Measurements from ENCODE around the gene APH1A. TPM values are rescaled to one million over a fixed set of nuclear protein-coding genes. Genes with fewer than 3 reads are reported as not detected.

APH1A gene
- total and polyA plus RNA-seq, 2 of the 13 experiments (the other 11 are each of a cell fraction or from before 2014, with no cell fraction given) = 114 to 130 TPM

DNA sequence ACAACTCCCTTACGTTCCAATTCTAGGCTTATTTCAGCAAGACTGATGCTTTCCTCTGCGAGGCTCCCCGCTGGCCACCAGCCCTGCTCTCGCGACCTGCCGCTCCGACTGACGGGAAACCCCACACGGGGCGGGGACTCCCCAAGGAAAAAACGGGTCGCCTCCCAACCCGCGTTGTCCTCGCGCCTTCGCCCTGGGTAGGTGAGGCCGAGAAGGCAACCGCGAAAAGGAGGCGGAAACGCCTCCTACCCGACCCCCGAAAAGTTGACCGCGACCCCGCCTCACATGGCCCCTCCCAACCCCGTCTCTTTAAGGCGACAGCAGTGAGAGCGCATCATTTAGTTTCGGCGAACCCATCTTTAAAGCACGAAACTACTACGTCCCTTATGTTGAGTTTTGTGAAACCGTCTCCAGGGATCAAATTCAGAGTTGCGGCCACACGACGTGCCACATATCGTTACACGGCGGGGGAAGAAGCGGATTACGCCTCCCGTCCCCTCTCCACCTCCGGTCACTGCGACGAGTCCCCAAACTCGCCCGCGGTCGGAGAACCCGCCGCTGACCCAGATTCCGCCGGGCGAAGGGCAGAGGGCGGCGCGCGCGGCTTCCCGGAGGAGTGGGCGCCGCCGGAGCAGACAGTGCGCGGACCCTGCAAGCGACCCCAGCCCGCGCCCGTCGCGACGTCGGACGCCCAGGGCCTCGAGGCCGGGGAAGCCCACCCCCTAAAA, 34.1 kb downstream of the APH1A start (continued):
- TF ChIP-seq, protein P1, sequence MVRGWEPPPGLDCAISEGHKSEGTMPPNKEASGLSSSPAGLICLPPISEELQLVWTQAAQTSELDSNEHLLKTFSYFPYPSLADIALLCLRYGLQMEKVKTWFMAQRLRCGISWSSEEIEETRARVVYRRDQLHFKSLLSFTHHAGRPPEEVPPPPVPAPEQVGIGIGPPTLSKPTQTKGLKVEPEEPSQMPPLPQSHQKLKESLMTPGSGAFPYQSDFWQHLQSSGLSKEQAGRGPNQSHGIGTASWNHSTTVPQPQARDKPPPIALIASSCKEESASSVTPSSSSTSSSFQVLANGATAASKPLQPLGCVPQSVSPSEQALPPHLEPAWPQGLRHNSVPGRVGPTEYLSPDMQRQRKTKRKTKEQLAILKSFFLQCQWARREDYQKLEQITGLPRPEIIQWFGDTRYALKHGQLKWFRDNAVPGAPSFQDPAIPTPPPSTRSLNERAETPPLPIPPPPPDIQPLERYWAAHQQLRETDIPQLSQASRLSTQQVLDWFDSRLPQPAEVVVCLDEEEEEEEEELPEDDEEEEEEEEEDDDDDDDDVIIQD (CRISPR knock-in tag; IDR thresholded peaks at IDR 0.05; ENCODE audit: low read depth) = no peak
- 0 out of 2 replicates have a peak, but pooled peaks have one; percentile 18 for TF ChIP-seq ZBTB7B (CRISPR knock-in tag; IDR thresholded peaks at IDR 0.05)
- TF ChIP-seq ZNF615 (CRISPR knock-in tag; IDR thresholded peaks at IDR 0.05; ENCODE audit: borderline replicate concordance) = no peak
- TF ChIP-seq, protein P2, sequence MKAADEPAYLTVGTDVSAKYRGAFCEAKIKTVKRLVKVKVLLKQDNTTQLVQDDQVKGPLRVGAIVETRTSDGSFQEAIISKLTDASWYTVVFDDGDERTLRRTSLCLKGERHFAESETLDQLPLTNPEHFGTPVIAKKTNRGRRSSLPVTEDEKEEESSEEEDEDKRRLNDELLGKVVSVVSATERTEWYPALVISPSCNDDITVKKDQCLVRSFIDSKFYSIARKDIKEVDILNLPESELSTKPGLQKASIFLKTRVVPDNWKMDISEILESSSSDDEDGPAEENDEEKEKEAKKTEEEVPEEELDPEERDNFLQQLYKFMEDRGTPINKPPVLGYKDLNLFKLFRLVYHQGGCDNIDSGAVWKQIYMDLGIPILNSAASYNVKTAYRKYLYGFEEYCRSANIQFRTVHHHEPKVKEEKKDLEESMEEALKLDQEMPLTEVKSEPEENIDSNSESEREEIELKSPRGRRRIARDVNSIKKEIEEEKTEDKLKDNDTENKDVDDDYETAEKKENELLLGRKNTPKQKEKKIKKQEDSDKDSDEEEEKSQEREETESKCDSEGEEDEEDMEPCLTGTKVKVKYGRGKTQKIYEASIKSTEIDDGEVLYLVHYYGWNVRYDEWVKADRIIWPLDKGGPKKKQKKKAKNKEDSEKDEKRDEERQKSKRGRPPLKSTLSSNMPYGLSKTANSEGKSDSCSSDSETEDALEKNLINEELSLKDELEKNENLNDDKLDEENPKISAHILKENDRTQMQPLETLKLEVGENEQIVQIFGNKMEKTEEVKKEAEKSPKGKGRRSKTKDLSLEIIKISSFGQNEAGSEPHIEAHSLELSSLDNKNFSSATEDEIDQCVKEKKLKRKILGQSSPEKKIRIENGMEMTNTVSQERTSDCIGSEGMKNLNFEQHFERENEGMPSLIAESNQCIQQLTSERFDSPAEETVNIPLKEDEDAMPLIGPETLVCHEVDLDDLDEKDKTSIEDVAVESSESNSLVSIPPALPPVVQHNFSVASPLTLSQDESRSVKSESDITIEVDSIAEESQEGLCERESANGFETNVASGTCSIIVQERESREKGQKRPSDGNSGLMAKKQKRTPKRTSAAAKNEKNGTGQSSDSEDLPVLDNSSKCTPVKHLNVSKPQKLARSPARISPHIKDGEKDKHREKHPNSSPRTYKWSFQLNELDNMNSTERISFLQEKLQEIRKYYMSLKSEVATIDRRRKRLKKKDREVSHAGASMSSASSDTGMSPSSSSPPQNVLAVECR (CRISPR knock-in tag; IDR thresholded peaks at IDR 0.05; ENCODE audit: borderline replicate concordance) = peak; percentile 51; the same call in 1 of the 2 replicates
- TF ChIP-seq HDAC1 (CRISPR knock-in tag; IDR thresholded peaks at IDR 0.05) = peak; percentile 57
- TF ChIP-seq, protein P3, sequence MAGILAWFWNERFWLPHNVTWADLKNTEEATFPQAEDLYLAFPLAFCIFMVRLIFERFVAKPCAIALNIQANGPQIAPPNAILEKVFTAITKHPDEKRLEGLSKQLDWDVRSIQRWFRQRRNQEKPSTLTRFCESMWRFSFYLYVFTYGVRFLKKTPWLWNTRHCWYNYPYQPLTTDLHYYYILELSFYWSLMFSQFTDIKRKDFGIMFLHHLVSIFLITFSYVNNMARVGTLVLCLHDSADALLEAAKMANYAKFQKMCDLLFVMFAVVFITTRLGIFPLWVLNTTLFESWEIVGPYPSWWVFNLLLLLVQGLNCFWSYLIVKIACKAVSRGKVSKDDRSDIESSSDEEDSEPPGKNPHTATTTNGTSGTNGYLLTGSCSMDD (CRISPR knock-in tag; IDR thresholded peaks at IDR 0.05) = no peak
- TF ChIP-seq, protein P4, sequence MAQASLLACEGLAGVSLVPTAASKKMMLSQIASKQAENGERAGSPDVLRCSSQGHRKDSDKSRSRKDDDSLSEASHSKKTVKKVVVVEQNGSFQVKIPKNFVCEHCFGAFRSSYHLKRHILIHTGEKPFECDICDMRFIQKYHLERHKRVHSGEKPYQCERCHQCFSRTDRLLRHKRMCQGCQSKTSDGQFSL (CRISPR knock-in tag; IDR thresholded peaks at IDR 0.05) = 0 out of 2 replicates have a peak, but pooled peaks have one; percentile 42
- TF ChIP-seq ZNF619 (CRISPR knock-in tag; IDR thresholded peaks at IDR 0.05) = 0 out of 2 replicates have a peak, but pooled peaks have one; percentile 23
- peak; percentile 40 for TF ChIP-seq ZNF883 (CRISPR knock-in tag; IDR thresholded peaks at IDR 0.05; ENCODE audit: not compliant biosample characterization)
- TF ChIP-seq, protein P5, sequence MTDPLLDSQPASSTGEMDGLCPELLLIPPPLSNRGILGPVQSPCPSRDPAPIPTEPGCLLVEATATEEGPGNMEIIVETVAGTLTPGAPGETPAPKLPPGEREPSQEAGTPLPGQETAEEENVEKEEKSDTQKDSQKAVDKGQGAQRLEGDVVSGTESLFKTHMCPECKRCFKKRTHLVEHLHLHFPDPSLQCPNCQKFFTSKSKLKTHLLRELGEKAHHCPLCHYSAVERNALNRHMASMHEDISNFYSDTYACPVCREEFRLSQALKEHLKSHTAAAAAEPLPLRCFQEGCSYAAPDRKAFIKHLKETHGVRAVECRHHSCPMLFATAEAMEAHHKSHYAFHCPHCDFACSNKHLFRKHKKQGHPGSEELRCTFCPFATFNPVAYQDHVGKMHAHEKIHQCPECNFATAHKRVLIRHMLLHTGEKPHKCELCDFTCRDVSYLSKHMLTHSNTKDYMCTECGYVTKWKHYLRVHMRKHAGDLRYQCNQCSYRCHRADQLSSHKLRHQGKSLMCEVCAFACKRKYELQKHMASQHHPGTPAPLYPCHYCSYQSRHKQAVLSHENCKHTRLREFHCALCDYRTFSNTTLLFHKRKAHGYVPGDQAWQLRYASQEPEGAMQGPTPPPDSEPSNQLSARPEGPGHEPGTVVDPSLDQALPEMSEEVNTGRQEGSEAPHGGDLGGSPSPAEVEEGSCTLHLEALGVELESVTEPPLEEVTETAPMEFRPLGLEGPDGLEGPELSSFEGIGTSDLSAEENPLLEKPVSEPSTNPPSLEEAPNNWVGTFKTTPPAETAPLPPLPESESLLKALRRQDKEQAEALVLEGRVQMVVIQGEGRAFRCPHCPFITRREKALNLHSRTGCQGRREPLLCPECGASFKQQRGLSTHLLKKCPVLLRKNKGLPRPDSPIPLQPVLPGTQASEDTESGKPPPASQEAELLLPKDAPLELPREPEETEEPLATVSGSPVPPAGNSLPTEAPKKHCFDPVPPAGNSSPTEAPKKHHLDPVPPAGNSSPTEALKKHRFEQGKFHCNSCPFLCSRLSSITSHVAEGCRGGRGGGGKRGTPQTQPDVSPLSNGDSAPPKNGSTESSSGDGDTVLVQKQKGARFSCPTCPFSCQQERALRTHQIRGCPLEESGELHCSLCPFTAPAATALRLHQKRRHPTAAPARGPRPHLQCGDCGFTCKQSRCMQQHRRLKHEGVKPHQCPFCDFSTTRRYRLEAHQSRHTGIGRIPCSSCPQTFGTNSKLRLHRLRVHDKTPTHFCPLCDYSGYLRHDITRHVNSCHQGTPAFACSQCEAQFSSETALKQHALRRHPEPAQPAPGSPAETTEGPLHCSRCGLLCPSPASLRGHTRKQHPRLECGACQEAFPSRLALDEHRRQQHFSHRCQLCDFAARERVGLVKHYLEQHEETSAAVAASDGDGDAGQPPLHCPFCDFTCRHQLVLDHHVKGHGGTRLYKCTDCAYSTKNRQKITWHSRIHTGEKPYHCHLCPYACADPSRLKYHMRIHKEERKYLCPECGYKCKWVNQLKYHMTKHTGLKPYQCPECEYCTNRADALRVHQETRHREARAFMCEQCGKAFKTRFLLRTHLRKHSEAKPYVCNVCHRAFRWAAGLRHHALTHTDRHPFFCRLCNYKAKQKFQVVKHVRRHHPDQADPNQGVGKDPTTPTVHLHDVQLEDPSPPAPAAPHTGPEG (CRISPR knock-in tag; IDR thresholded peaks at IDR 0.05) = 0 out of 2 replicates have a peak, but pooled peaks have one; percentile 20
- 0 out of 2 replicates have a peak, but pooled peaks have one; percentile 57 for TF ChIP-seq ZNF567 (CRISPR knock-in tag; IDR thresholded peaks at IDR 0.05; ENCODE audit: borderline replicate concordance)
- TF ChIP-seq NFKB2 (CRISPR knock-in tag; IDR thresholded peaks at IDR 0.05; ENCODE audit: borderline replicate concordance) = peak; percentile 49; the same call in 1 of the 2 replicates
- TF ChIP-seq, protein P6, sequence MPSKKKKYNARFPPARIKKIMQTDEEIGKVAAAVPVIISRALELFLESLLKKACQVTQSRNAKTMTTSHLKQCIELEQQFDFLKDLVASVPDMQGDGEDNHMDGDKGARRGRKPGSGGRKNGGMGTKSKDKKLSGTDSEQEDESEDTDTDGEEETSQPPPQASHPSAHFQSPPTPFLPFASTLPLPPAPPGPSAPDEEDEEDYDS (CRISPR knock-in tag; IDR thresholded peaks at IDR 0.05) = peak; percentile 48

Data from HepG2 (cell line).